Choroid plexus epithelial cell (primary cell): ENCODE measurements around the gene INO80D.
"Not testable (repeated sequence)": the region's sequence is repeated elsewhere in the genome, so short reads cannot be mapped to it uniquely, and the experiment has no call there.

Experiments
- DNase-seq: peaks from one replicate; pipeline ENCODE4 v3.0.0-alpha.2; 2010; ENCODE audit warnings: low read depth
- H3K4me3 ChIP-seq: 2 replicates; pipeline ENCODE4 v1.5.1; 2011; ENCODE audit warnings: low read depth, mild to moderate bottlenecking, control low read depth, low read length, moderate library complexity
- TF ChIP-seq, protein P1 (sequence below): conservative IDR thresholded peaks from 2 replicates; pipeline ENCODE4 v1.5.1; 2011; ENCODE audit warnings: low read depth, mild to moderate bottlenecking, control low read depth, inconsistent platforms, low read length, moderate library complexity

INO80D gene

DNA sequence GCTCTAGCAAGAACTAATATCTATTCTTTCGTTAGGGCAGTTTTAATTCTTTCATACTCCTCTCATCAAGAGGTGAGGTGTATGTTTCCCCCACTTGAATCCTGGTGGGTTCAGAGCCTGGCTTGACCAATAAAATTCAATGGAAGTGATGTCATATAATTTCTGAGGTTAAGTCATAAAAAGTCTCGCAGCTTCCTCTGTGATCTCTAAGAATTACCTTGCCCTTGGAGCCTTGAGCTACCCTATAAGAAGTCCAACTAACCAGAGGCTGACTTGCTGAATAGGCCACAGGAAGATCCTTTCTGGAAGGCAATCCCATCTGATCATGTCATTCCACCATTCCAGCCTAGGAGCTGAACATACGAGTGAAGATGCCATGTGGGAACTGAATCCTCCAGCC lies 26.1 kb upstream of the INO80D start:
- H3K4me3 ChIP-seq = no peak overlapping the region
- TF ChIP-seq, protein P1, sequence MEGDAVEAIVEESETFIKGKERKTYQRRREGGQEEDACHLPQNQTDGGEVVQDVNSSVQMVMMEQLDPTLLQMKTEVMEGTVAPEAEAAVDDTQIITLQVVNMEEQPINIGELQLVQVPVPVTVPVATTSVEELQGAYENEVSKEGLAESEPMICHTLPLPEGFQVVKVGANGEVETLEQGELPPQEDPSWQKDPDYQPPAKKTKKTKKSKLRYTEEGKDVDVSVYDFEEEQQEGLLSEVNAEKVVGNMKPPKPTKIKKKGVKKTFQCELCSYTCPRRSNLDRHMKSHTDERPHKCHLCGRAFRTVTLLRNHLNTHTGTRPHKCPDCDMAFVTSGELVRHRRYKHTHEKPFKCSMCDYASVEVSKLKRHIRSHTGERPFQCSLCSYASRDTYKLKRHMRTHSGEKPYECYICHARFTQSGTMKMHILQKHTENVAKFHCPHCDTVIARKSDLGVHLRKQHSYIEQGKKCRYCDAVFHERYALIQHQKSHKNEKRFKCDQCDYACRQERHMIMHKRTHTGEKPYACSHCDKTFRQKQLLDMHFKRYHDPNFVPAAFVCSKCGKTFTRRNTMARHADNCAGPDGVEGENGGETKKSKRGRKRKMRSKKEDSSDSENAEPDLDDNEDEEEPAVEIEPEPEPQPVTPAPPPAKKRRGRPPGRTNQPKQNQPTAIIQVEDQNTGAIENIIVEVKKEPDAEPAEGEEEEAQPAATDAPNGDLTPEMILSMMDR = no peak
- no peak for DNase-seq

DNA sequence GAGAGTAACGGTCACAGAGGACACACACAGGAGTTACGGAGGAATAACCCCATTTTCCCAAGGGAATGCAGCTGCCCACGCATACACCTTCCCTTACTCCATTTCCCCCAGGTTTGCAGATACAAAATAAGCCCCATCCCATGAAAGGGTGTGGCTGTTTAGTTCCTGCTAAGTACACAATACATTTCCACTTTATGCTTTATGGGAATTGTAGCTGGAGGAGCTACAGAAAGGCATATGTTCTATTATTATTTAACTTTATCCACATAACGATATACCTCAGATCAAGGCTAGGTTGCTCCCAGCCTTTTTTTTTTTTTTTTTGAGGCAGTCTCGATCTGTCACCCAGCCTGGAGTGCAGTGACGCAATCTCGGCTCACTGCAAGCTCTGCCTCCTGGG lies 22.7 kb upstream of the INO80D start:
- no peak for DNase-seq
- TF ChIP-seq, protein P1 = no peak
- H3K4me3 ChIP-seq = no peak overlapping the region

DNA sequence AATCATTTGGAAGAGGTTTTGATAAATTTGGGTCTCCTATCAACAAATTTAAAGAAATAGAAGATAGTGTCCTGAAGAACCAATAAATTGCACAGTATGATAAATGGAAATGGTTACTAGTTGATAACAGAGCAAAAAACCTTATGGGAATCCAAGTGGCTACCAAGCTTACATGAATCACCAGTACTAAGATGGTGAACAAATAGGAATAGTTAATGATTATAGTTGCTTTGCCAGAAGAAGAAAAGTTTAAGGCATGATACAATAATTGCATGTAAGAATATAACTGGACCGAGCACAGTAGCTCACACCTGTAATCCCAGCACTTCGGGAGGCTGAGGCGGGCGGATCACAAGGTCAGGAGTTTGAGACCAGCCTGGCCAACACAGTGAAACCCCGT lies 19.6 kb upstream of the INO80D start:
- H3K4me3 ChIP-seq = no peak overlapping the region
- TF ChIP-seq, protein P1 = no peak
- no peak for DNase-seq

DNA sequence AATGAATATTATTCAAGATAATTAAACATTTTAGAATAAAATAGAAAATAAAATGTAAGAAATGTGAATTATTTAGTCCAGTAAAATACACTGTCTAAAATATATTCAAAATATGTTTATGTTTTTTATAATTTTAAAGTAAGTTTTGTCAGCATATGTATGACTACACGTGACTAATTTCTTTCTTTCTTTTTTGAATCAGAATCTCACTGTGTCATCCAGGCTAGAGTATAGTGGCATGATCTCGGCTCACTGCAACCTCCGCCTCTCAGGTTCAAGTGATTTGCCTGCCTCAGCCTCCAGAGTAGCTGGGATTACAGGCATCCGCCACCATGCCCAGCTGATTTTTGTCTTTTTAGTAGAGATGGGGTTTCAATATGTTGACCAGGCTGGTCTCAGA lies 19.1 kb upstream of the INO80D start:
- TF ChIP-seq, protein P1 = no peak
- DNase-seq = no peak
- H3K4me3 ChIP-seq = no peak overlapping the region

DNA sequence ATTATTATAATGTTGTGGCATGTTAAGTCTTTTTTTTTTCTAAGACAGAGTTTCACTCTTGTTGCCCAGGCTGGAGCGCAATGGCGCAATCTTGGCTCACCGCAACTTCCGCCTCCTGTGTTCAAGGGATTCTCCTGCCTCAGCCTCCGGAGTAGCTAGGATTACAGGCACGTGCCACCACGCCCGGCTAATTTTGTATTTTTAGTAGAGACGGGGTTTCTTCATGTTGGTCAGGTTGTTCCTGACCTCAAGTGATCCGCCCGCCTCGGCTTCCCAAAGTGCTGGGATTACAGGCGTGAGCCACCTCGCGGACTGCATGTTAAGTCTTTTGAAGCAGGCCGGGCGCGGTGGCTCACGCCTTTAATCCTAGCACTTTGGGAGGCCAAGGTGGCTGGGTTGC lies 12.9 kb upstream of the INO80D start:
- H3K4me3 ChIP-seq, DNase-seq: not testable (repeated sequence)

DNA sequence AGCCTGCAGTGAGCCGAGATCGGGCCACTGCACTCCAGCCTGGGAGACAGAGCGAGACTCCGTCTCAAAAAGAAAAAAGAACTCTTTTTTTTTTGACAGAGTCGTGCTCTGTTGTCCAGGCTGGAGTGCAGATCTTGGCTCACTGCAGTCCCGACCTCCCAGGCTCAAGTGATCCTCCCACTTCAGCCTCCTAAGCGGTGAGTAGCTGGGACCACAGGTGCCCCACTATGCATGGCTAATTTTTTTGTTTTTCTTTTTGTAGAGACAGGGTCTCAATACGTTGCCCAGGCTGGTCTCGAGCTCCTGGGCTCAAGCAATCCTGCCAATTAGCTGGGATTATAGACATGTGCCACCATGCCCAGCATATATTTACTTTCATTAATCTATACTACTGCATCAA lies 12.5 kb upstream of the INO80D start:
- DNase-seq = no peak
- TF ChIP-seq, protein P1 = no peak
- H3K4me3 ChIP-seq = no peak overlapping the region

DNA sequence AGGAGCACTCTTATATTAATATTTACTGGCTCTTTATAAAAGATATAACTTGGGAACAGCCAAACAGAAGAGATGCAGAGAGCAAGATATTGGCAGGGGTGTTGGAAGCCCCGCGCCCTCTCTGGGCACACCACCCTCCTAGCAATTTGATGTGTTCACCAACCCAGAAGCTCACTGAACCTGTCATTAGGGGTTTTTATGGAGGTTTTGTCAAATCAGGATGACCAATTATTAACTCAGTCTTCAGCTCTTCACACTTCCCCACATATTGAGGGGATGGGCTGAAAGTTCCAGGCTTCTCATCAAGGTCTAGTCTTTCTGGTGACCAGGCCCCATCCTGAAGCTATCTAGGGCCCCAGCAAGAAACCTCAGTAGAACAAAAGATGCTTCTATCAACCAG lies 10.9 kb upstream of the INO80D start:
- TF ChIP-seq, protein P1 = no peak
- DNase-seq = no peak

More for the DNA sequence above, 10.9 kb upstream of the INO80D start:
- H3K4me3 ChIP-seq = no peak overlapping the region
